ENCODE measurements around the gene TMEM175. TPM values are rescaled to one million over a fixed set of nuclear protein-coding genes. Genes with fewer than 3 reads are reported as not detected.

Gene TMEM175
- total and polyA plus RNA-seq, 9 donors, result 10.6 to 28.4 (median 21.2) TPM

DNA sequence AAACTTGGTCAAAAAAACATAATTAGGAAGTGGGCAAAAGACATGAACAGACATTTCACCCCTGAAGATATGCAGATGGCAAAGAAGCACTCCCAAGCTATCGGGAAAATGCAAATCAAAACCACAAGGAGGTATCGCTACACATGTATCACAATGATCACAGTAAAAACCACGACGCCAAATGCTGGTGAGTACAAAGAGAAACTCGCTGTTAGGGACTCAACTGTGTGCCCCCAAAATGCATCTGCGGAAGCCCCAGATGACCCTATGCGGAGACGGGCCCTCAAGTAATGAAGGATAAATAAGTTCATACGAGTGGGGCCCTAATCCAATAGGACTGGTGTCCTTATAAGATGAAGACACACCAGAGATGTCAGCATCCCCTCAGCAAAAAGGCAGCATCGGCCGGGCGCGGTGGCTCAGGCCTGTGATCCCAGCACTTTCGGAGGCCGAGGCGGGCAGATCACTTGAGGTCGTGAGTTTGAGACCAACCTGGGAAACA, 10.4 kb upstream of the TMEM175 start:
- 92 to 96% (median 95%) methylated on average over 17 of the region's 17 CpGs for WGBS, 3 donors
- H3K4me3 ChIP-seq, result no peak overlapping the region
- DNase-seq, result peak in 2 of 5 donors; percentile 6 to 11
- no peak overlapping the region for H3K27ac ChIP-seq
- H3K9me3 ChIP-seq, result no peaks in the 10 kb centered on the region
- intact Hi-C loops (cut with DNase I), result no loop called here
- no peaks in the 10 kb centered on the region for H3K36me3 ChIP-seq
- no peak for TF ChIP-seq POLR2A (IDR thresholded peaks at IDR 0.05)
- no peak for TF ChIP-seq CTCF (IDR thresholded peaks at IDR 0.05)
- no peak for TF ChIP-seq EP300 (IDR thresholded peaks at IDR 0.05)
- H3K27me3 ChIP-seq, result no peaks in the 10 kb centered on the region
- no peaks in the 10 kb centered on the region for H3K4me1 ChIP-seq (ENCODE audit: insufficient read depth)

DNA sequence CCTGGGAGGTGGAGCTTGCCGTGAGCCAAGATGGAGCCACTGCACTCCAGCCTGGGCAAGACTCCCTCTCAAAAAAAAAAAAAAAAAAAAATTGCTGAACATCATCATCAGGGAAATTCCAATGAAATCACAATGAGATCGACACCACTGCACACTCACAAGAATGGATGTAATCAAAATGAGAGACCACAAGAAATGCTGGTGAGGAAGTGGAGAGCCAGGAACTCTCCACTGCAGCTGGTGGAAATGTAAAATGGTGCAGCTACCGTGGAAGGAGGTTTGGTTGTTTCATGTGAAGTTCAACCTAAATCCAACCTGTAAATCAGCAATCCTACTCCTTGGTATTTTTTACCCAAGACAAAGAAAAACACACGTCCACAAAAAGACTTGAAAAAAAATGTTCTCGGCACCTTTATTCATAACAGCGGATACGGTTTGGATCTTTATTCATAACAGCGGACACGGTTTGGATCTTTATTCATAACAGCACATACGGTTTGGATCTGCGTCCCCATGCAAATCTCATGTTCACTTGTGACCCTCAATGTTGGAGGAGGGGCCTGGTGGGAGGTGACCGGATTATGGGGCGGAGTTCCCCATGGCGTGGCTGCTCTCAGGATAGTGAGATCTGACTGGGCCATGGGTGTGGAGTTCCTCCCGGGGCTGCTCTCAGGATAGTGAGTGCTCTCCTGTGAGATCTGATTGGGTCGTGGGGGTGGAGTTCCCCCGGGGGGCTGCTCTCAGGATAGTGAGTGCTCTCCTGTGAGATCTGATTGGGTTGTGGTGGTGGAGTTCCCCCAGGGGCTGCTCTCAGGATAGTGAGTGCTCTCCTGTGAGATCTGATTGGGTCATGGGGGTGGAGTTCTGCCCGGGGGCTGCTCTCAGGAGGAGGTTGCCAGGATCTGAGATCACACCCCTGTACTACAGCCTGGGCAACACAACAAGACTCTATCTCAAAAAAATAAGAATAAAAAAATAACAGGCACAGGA, 7.9 kb upstream of the TMEM175 start:
- Histone ChIP-seq H3K4me1 (ENCODE audit: insufficient read depth) (no peaks in the 10 kb centered on the region), H3K36me3 (no peaks in the 10 kb centered on the region), H3K27me3 (no peaks in the 10 kb centered on the region), H3K27ac (no peak overlapping the region), H3K9me3 (no peaks in the 10 kb centered on the region), H3K4me3 (no peak overlapping the region)
- 69 to 80% (median 78%) methylated on average over 18 of the region's 18 CpGs for WGBS, 3 donors
- TF ChIP-seq CTCF (IDR thresholded peaks at IDR 0.05) (no peak), POLR2A (IDR thresholded peaks at IDR 0.05) (no peak), EP300 (IDR thresholded peaks at IDR 0.05) (no peak)
- peak in 2 of 5 donors; percentile 14 to 17 for DNase-seq
- intact Hi-C loops (cut with DNase I), result no loop called here

GRCh38 chr4:925171-925570, 7.1 kb upstream of the TMEM175 start:
- intact Hi-C loops (cut with DNase I), result no loop called here
- H3K4me1 ChIP-seq (ENCODE audit: insufficient read depth), result no peaks in the 10 kb centered on the region

More at GRCh38 chr4:925171-925570, 7.1 kb upstream of the TMEM175 start:
- Histone ChIP-seq H3K36me3 (no peaks in the 10 kb centered on the region), H3K4me3 (no peak overlapping the region), H3K9me3 (no peaks in the 10 kb centered on the region), H3K27me3 (no peaks in the 10 kb centered on the region), H3K27ac (no peak overlapping the region)
- DNase-seq, result peak in 2 of 5 donors; percentile 9 to 22
- TF ChIP-seq CTCF (IDR thresholded peaks at IDR 0.05), result no peak
- TF ChIP-seq POLR2A (IDR thresholded peaks at IDR 0.05), result no peak
- no peak for TF ChIP-seq EP300 (IDR thresholded peaks at IDR 0.05)
- 84 to 88% (median 87%) methylated on average over 9 of the region's 9 CpGs for WGBS, 3 donors
